CD4-positive, alpha-beta T cell treated with Interleukin-2 at 100 ng/mL for 4 hours (primary cell): ENCODE results near the gene ZMIZ1.

Experiments used
- DNase-seq: peaks from one replicate; pipeline ENCODE4 v3.0.0-alpha.2; 2020; ENCODE audit warnings: low spot score

The ZMIZ1 gene

DNA sequence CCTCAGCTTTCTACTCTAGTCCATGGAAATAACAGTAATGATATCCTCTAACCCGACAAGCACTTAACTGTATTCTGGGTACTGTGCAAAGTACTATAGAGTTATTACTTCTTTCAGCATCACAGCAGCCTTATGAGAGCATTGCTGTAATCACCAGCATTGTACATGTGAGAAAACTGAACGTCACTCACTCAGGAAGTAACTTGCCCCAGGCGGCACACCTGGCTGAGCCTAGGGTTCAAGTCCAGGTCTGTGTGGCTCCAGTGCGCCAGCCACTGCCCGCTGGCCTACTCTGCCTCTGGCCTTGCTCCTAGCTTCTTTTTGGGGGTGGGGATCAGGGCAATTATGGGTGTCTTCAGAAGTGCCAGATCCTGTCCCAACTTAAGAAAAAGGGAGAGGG lies 50.5 kb downstream of the ZMIZ1 start:
- DNase-seq: no peak

GRCh38 chr10:79123547-79123963 lies 54.8 kb downstream of the ZMIZ1 start:
- DNase-seq: no peak

DNA sequence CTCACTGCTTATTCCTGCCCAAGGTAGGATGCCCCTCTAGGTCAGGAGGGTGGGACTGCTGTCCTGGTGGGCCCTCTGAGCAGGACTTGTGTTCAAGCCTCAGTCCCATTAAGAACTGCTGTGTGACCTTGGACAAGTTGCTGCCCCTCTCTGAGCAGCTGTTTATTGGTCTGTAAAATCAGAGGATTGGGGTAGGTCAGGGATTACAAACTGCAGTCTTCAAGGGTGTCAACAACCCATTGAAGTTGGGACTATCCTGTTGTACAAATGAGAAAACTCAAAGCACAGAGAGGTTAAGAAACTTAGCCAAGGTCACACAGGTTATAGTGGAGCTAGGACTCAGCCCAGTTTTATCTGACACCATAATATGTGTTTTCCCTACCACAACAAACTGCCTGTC lies 55.3 kb downstream of the ZMIZ1 start:
- DNase-seq: no peak

GRCh38 chr10:79125092-79125491 lies 56.3 kb downstream of the ZMIZ1 start:
- no peak for DNase-seq

- DNase-seq: no peak
Measured at GRCh38 chr10:79126351-79127080, 57.8 kb downstream of the ZMIZ1 start.

- no peak for DNase-seq
Measured at GRCh38 chr10:79127151-79127961, 58.6 kb downstream of the ZMIZ1 start.

GRCh38 chr10:79128241-79128922 lies 59.6 kb downstream of the ZMIZ1 start:
- DNase-seq: no peak

- no peak for DNase-seq
Measured at GRCh38 chr10:79128923-79129305, 60.1 kb downstream of the ZMIZ1 start.

- no peak for DNase-seq
Measured at GRCh38 chr10:79129361-79129997, 60.7 kb downstream of the ZMIZ1 start.

DNA sequence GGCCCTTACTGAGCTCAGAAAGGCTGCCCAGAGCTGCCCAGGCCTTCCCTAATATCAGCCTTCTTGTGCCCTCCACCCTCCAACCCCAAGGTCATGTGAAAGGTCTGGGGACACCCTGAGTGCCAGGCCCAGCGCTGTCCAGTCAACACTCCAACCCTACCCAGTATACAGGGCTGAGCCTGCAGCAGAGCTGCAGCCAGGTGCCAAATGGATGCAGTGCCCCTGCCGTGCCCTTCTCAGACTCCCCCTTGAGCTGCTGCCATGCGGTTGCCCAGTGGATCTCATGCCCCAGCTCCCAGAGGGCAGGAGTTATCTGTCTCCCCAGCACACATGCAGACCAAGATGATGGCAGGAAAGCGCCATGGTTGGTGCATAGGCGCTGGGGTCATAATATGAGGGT lies 61.5 kb downstream of the ZMIZ1 start:
- no peak for DNase-seq

- DNase-seq: no peak
Measured at GRCh38 chr10:79130846-79131245, 62.1 kb downstream of the ZMIZ1 start.

GRCh38 chr10:79131836-79132631 lies 63.3 kb downstream of the ZMIZ1 start:
- DNase-seq: no peak

- no peak for DNase-seq
Measured at GRCh38 chr10:79132681-79133381, 64.1 kb downstream of the ZMIZ1 start.

GRCh38 chr10:79133416-79133815 lies 64.7 kb downstream of the ZMIZ1 start:
- DNase-seq: no peak

DNA sequence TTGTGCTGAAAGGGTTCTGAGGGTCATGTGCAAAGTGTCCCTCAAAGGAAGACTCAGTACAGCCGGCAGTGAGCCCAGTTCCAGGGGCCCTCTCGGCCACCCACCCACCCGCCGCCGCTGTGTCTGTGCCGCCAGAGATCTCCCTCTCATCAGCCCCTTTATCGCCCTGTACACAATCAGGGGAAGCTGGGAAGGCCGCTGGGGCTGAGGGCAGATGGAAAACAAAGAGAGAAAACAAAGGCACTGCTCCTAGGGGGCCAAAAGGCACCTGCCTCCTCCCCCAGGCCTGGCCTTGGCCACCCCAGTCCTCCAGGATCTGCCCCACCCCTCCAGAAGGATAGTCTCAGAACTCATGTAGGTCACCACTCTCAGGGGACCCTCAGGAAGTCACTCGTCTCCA lies 67.0 kb downstream of the ZMIZ1 start:
- no peak for DNase-seq

DNA sequence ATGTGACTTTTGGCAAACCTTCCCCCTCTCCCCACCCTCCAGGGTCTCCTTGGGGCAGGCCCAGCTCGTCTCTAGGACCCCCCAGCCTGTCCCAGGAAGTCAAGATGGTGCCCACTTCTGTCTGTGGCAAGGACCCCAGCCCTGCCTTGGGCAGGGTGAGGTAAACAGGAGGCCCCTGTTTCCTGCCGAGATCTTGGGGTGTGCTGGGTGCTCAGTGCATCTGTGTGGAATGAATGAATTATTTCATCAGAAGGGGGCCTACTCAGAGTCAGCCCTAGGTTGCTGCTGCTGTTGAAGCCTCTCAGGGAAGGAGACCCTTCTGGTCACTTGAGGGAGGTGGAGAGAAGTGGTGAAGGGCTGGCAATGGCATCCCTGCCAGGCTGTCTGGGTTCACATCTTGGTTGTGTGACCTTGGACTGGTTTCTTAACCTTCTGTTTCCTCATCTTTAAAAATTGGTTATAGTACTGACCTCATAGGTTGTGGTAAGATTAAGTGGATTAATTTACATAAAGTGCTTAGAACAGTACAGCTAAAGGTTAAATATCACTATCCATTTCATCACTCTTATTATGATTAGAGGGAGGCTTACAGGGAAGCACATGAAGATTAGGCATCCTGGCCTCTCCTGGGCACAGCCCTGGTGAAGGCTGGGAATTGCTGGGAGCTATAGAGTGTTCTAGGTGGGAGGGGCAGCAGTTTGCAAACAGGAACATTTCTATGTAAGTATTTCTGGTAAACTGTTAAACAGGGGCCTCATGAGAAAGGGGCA lies 67.7 kb downstream of the ZMIZ1 start:
- DNase-seq: no peak

DNA sequence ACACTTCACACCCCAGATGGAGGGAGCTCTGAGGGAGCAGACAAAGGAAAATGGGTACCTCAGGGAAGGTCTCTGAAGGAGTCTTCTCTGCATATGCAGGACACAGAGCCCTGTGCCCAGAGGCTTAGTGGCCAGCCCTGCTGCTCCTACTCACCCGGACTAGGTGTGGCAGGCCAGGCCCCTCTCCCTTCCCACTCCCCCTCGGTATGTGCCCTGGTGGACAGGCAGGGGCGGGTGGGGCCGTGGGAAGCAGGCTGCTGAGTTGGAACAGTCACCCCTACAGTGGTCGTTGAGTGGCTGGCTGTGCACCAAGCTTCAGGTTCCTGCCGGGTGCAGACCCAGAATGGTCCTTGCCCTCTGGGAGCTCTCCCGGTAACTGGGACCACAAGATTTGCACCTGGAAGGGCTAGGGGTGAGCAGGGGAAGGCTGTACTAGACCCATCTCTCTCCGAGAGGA lies 68.6 kb downstream of the ZMIZ1 start:
- DNase-seq: no peak

GRCh38 chr10:79137826-79138225 lies 69.1 kb downstream of the ZMIZ1 start:
- DNase-seq: peak; percentile 26

DNA sequence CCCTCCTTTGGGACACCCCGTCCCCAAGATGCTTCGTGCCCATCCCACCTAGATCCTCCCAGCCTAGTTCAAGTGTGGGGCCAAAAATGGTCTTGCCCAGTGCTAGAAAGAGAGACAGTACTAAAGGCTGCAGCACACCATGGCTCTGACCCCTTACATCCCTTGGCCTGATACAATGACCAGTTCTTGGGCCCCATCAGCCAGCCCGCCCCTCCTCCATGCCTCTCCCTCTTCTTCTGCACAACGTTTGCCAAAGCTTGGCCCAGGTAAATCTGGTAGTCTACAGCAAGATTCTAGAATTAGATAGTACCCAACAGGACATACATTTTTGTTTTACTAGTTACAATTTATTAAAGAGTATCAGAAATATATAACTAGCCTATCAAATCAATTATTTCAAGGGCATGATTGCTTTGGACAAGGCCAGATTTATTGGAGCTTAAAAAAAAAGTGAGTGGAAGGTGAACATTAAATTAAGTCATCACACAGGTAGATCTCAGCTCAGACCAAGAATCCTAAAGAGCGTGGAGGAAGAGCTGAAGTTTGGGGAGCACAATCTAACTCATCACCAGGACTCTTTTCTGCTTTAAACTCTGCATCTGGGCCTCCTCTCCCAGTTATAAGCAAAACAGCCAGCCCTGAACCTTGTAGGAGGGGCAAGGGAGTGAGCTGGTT lies 69.8 kb downstream of the ZMIZ1 start:
- no peak for DNase-seq
